GM03348 (cell line): ENCODE data around the gene ALPL.

ENCODE experiments used
- DNase-seq: peaks from one replicate; pipeline ENCODE4 v3.0.0; 2012; ENCODE audit warnings: low spot score

Gene ALPL

GRCh38 chr1:21576031-21576797 lies 67.0 kb downstream of the ALPL start:
- no peak for DNase-seq

- no peak for DNase-seq
Measured at GRCh38 chr1:21576798-21577187, 67.6 kb downstream of the ALPL start.

GRCh38 chr1:21577324-21577723 lies 68.1 kb downstream of the ALPL start:
- DNase-seq, result no peak

GRCh38 chr1:21577933-21578332 lies 68.7 kb downstream of the ALPL start:
- no peak for DNase-seq

- no peak for DNase-seq
Measured at GRCh38 chr1:21579791-21580190, 70.6 kb downstream of the ALPL start.

- no peak for DNase-seq
Measured at GRCh38 chr1:21584096-21584495, 74.9 kb downstream of the ALPL start.

GRCh38 chr1:21585037-21585436 lies 75.8 kb downstream of the ALPL start:
- no peak for DNase-seq

GRCh38 chr1:21586222-21586621 lies 77.0 kb downstream of the ALPL start:
- no peak for DNase-seq

- peak; percentile 92 for DNase-seq
Measured at GRCh38 chr1:21586846-21587601, 77.8 kb downstream of the ALPL start.

- DNase-seq, result no peak
Measured at GRCh38 chr1:21587602-21587953, 78.4 kb downstream of the ALPL start.

GRCh38 chr1:21589618-21590017 lies 80.4 kb downstream of the ALPL start:
- no peak for DNase-seq

- no peak for DNase-seq
Measured at GRCh38 chr1:21590126-21590880, 81.1 kb downstream of the ALPL start.

- no peak for DNase-seq
Measured at GRCh38 chr1:21590934-21591333, 81.7 kb downstream of the ALPL start.

- DNase-seq, result no peak
Measured at GRCh38 chr1:21592086-21592865, 83.1 kb downstream of the ALPL start.

- no peak for DNase-seq
Measured at GRCh38 chr1:21593231-21593630, 84.0 kb downstream of the ALPL start.

GRCh38 chr1:21594501-21594900 lies 85.3 kb downstream of the ALPL start:
- DNase-seq, result peak; percentile 35

- peak; percentile 81 for DNase-seq
Measured at GRCh38 chr1:21594935-21595897, 86.0 kb downstream of the ALPL start.

GRCh38 chr1:21596174-21596573 lies 87.0 kb downstream of the ALPL start:
- DNase-seq, result no peak

GRCh38 chr1:21596628-21597027 lies 87.4 kb downstream of the ALPL start:
- DNase-seq, result no peak

GRCh38 chr1:21597753-21598152 lies 88.5 kb downstream of the ALPL start:
- DNase-seq, result no peak

- DNase-seq, result no peak
Measured at GRCh38 chr1:21598417-21598816, 89.2 kb downstream of the ALPL start.
